GM19463 (cell line): Measurements from ENCODE around the gene PIP5K1C.

ENCODE experiments used
- ATAC-seq: cut with Tn5 transposase; IDR thresholded peaks from one replicate; pipeline ENCODE4 v1.9.1; 2021; ENCODE audit warnings: mild to moderate bottlenecking, moderate library complexity; ENCODE audit not compliant: unreplicated experiment

The PIP5K1C gene

GRCh38 chr19:3695124-3695733 lies 5.0 kb downstream of the PIP5K1C start:
- no peak for ATAC-seq

GRCh38 chr19:3694361-3695123 lies 5.7 kb downstream of the PIP5K1C start:
- no peak for ATAC-seq

- ATAC-seq, result no peak
These were observed 7.0 kb downstream of the PIP5K1C start for GRCh38 chr19:3693025-3693925.

GRCh38 chr19:3692141-3693024 lies 7.9 kb downstream of the PIP5K1C start:
- ATAC-seq, result no peak

- no peak for ATAC-seq
These were observed 8.5 kb downstream of the PIP5K1C start for GRCh38 chr19:3691726-3692125.

GRCh38 chr19:3691372-3691716 lies 8.9 kb downstream of the PIP5K1C start:
- no peak for ATAC-seq

- ATAC-seq, result no peak
These were observed 9.5 kb downstream of the PIP5K1C start for GRCh38 chr19:3690551-3691371.

- ATAC-seq, result no peak
These were observed 12.2 kb downstream of the PIP5K1C start for GRCh38 chr19:3687774-3688706.

GRCh38 chr19:3687393-3687773 lies 12.9 kb downstream of the PIP5K1C start:
- no peak for ATAC-seq

- ATAC-seq, result no peak
These were observed 15.4 kb downstream of the PIP5K1C start for GRCh38 chr19:3684817-3685410.

- no peak for ATAC-seq
These were observed 16.0 kb downstream of the PIP5K1C start for GRCh38 chr19:3684054-3684816.

- no peak for ATAC-seq
These were observed 16.7 kb downstream of the PIP5K1C start for GRCh38 chr19:3683405-3684053.

- ATAC-seq, result no peak
These were observed 17.4 kb downstream of the PIP5K1C start for GRCh38 chr19:3682741-3683404.

GRCh38 chr19:3682286-3682685 lies 18.0 kb downstream of the PIP5K1C start:
- no peak for ATAC-seq

GRCh38 chr19:3680939-3681338 lies 19.3 kb downstream of the PIP5K1C start:
- no peak for ATAC-seq

- ATAC-seq, result no peak
These were observed 20.7 kb downstream of the PIP5K1C start for GRCh38 chr19:3679581-3679980.

GRCh38 chr19:3679138-3679537 lies 21.1 kb downstream of the PIP5K1C start:
- no peak for ATAC-seq
